Astrocyte of the spinal cord (primary cell): Measurements from ENCODE around the gene DDX51.

Source experiments
- DNase-seq: peaks from one replicate; pipeline ENCODE4 v3.0.0; 2011; ENCODE audit warnings: low read depth, low spot score
- H3K4me3 ChIP-seq: 2 replicates; pipeline ENCODE4 v1.5.1; 2011; ENCODE audit warnings: low read depth, mild to moderate bottlenecking, low read length, moderate library complexity
- in situ Hi-C: cut with HindIII; loops from 2 replicates; pipeline ENCODE4 v1.10.0; 2017; ENCODE audit warnings: low sequenced_read_pairs
- TF ChIP-seq, protein P1 (sequence below): IDR thresholded peaks from 2 replicates; pipeline ENCODE4 v1.5.1; 2012; ENCODE audit warnings: low read depth, mild to moderate bottlenecking, low read length, inconsistent platforms

DDX51 gene

DNA sequence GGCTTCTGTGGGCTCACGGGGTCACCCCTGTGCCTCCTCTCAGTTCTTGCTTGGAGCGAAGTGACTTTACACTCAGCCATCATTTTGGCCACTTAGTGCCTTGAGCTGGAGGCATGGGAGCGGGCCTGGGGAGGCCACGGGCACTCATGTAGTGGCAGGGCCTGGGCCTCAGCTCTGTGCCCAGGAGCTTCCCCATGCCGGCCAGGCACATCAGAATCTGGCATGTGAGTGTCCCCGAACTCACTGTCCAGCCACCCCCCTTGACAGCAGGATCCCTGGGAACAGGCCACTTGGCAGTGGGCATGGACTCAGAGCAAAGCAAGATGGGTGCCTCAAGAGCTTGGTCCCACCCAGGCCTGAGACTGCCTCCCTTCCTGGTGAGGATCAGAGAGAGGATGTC, 29.5 kb downstream of the DDX51 start:
- DNase-seq: no peak
- TF ChIP-seq, protein P1, sequence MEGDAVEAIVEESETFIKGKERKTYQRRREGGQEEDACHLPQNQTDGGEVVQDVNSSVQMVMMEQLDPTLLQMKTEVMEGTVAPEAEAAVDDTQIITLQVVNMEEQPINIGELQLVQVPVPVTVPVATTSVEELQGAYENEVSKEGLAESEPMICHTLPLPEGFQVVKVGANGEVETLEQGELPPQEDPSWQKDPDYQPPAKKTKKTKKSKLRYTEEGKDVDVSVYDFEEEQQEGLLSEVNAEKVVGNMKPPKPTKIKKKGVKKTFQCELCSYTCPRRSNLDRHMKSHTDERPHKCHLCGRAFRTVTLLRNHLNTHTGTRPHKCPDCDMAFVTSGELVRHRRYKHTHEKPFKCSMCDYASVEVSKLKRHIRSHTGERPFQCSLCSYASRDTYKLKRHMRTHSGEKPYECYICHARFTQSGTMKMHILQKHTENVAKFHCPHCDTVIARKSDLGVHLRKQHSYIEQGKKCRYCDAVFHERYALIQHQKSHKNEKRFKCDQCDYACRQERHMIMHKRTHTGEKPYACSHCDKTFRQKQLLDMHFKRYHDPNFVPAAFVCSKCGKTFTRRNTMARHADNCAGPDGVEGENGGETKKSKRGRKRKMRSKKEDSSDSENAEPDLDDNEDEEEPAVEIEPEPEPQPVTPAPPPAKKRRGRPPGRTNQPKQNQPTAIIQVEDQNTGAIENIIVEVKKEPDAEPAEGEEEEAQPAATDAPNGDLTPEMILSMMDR: no peak
- no peak overlapping the region for H3K4me3 ChIP-seq
- in situ Hi-C loops: no loop called here

DNA sequence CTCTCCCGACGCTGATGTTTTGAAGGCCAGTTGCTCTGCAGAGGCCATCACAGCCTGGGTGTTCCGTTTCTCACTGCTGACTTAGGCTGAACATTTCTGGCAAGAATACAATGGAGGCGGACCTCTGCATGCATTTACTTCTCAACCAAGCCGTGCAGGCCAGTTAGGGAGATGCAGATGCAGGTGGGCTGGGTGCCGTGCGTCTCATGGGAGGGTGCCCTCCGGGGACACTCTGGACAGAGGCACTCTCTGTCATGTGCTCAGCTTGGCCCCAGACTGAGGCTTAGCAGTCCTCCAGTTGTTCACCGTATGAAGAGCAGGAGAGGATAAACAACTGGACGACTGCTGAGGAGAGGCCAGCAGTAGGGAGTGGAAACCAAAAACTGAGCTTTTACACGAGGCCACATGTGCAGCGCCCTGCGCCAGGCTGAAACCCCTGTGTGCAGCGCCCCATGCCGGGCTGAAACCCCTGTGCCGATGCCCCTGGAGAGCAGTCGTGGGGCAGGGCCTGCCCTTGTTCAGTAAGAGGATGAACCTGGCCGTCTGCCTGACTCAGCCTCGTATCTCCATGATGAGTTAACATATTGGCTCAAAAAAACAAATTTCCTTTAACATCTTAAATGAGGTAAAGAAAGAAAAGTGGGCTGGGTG, 32.3 kb downstream of the DDX51 start:
- TF ChIP-seq, protein P1: no peak
- DNase-seq: no peak
- in situ Hi-C loops: no loop called here

DNA sequence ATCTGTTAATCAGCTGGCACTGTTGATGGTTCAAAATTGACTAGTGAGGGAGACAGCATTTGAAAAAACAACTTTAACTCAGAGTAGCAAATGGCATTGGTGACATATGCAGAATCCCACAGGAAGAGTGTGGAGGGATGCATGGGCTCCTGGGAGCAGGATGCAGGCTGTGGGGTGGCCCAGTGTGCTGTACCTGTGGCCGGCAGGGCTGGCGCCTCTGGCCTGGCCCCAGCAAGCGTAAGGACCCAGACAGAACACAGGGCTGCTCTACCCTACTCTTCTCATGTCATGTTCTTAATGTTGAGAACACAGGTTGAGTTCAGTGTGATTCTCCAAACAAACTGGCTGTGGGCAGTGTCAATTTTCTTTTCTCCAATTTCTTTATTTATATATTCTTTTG, 33.4 kb downstream of the DDX51 start:
- H3K4me3 ChIP-seq: no peak overlapping the region
- in situ Hi-C loops: no loop called here
- no peak for DNase-seq
- TF ChIP-seq, protein P1: no peak

More for the DNA sequence above, 32.3 kb downstream of the DDX51 start:
- no peak overlapping the region for H3K4me3 ChIP-seq

DNA sequence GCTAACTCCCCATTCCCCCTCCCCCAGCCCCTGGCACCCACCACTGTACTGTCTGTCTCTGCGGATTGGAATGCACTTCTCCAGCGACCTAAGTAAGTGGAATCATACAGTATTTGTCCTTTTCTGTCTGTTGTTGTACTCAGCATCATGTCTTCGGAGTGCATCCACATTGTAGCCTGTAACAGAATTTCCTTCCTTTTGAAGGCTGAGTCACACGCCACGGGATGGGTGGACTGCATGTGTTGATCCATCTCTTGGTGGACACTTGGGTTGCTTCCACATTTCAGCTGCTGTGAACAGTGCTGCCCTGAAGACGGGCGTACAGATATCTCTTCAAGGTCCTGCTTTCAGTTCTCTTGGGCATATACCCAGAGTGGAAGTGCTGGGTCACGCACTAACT, 34.4 kb downstream of the DDX51 start:
- TF ChIP-seq, protein P1: no peak
- no peak overlapping the region for H3K4me3 ChIP-seq
- DNase-seq: no peak
- in situ Hi-C loops: no loop called here

DNA sequence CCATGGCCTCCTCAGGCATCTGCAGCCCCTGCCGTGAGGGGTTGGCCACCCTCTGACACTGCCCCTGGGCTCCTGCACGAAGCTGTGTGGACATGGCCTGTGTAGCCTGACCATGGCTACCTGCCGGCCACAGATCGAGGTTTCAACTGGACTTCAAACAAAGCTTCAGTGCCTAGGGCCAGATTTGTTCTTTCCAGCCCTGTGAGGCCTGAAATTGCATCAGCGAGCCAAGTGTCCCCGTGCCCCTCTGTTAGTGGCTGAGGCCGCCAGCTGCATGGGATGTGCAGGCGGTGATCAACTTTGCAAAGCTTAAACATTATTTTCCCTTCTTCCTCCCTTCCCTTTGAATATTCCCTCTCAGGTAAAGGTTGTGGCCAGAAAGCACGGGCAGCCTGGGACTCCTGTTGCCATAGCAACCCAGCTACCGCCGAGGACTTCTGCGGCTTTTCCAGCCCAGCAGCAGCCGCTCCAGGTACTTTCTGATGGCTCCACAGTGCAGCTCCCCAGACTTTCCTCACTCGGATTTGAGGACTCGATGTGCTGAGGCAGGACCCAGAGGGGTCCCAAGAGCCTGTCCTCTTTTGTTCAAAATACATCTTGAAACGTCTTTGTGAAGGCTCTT, 35.8 kb downstream of the DDX51 start:
- TF ChIP-seq, protein P1: no peak
- DNase-seq: no peak
- in situ Hi-C loops: no loop called here
- no peak overlapping the region for H3K4me3 ChIP-seq

DNA sequence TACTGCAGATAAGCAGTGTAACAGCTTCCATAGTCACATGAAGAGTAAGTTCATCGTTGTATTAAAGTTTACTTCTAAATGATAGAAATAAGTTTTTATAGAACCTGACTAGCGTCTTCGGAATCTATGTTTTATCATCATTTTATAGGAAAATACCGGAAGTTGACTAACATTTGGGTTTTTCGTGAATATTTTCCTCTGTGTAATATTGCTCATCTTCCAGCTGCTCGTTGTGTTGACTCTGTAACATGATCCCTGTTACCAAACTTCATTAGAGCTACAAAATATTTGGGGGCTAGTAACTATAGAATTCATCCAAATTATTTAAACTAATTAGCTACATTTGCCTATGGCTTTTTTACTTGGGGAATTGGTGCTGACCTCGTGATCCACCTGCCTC, 37.2 kb downstream of the DDX51 start:
- no peak overlapping the region for H3K4me3 ChIP-seq
- in situ Hi-C loops: no loop called here
- TF ChIP-seq, protein P1: no peak
- no peak for DNase-seq
